ENCODE data around the gene SEC16A.

GRCh38 chr9:136501686-136502085 lies 18.8 kb upstream of the SEC16A start:
- TF ChIP-seq YY1 (IDR thresholded peaks at IDR 0.05; ENCODE audit: insufficient read depth, insufficient read length) (no peak), SUZ12 (IDR thresholded peaks at IDR 0.05; ENCODE audit: extremely low read depth, insufficient read depth, insufficient read length) (no peak), ZNF274 (IDR thresholded peaks at IDR 0.05; ENCODE audit: low read depth, low read length) (no peak)
